SK-N-SH treated with all-trans-retinoic acid at 6 μM for 48 hours (cell line): ENCODE results near the gene PTPRB.

Experiments used
- ARNTL ChIP-seq: fragments of 450-650 bp; formaldehyde crosslinking; IDR thresholded peaks from 2 replicates; pipeline ENCODE4 v1.5.0; 2020; ENCODE audit warnings: low read depth, mild to moderate bottlenecking, moderate library complexity, borderline replicate concordance
- BACH2 ChIP-seq: fragments of 250-450 bp; sonication (Bioruptor Pico); IDR thresholded peaks from 2 replicates; pipeline ENCODE4 v1.9.0; 2021; ENCODE audit warnings: mild to moderate bottlenecking, borderline replicate concordance
- CREB5 ChIP-seq: fragments of 250-450 bp; sonication (Bioruptor Pico); IDR thresholded peaks from 2 replicates; pipeline ENCODE4 v1.5.1; 2020; ENCODE audit warnings: low read depth, mild to moderate bottlenecking, moderate library complexity
- CSDC2 ChIP-seq: fragments of 250-450 bp; sonication (Bioruptor Pico); IDR thresholded peaks from 2 replicates; pipeline ENCODE4 v1.5.0; 2020; ENCODE audit warnings: mild to moderate bottlenecking, moderate library complexity
- ISL1 ChIP-seq: fragments of 250-450 bp; sonication (Bioruptor Pico); IDR thresholded peaks from 2 replicates; pipeline ENCODE4 v2.1.2; 2022; ENCODE audit warnings: mild to moderate bottlenecking, moderate library complexity
- PATZ1 ChIP-seq: fragments of 250-450 bp; sonication (Bioruptor Pico); IDR thresholded peaks from 2 replicates; pipeline ENCODE4 v1.8.0; 2020; ENCODE audit warnings: mild to moderate bottlenecking, moderate library complexity, borderline replicate concordance
- SNAI2 ChIP-seq: fragments of 250-450 bp; sonication (Bioruptor Pico); IDR thresholded peaks from 2 replicates; pipeline ENCODE4 v1.5.0; 2020; ENCODE audit warnings: mild to moderate bottlenecking, moderate library complexity
- TCF4 ChIP-seq: fragments of 250-450 bp; sonication (Bioruptor Pico); IDR thresholded peaks from 2 replicates; pipeline ENCODE4 v1.8.0; 2021; ENCODE audit warnings: mild to moderate bottlenecking, moderate library complexity, borderline replicate concordance
- ZFP3 ChIP-seq: fragments of 250-450 bp; sonication (Bioruptor Pico); IDR thresholded peaks from 2 replicates; pipeline ENCODE4 v1.5.0; 2020; ENCODE audit warnings: mild to moderate bottlenecking, moderate library complexity
- ZNF70 ChIP-seq: fragments of 450-650 bp; formaldehyde crosslinking; IDR thresholded peaks from 2 replicates; pipeline ENCODE4 v1.5.0; 2020; ENCODE audit warnings: mild to moderate bottlenecking, moderate library complexity

DNA sequence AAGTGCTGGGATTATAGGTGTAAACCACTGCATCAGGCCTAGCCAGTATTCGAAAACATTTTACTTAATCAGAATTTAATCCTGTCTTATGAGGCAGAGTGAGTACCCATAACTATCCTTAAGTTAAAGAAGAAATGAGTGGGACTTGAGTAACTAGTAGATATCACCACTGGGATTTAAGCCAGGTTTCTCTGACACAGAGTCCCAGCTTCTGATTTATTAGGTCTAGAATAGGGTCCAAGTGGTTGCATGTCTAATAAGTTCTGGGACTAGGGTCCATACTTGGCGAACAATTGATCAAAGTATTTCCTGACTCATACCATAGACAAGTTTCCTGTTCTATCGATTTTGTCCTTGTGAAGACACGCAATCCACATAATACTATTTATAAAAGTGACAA lies 18.9 kb downstream of the PTPRB start:
- no peak for TF ChIP-seq SNAI2 (CRISPR knock-in tag)
- TF ChIP-seq BACH2 (CRISPR knock-in tag), result no peak
- no peak for TF ChIP-seq PATZ1 (CRISPR knock-in tag)
- no peak for TF ChIP-seq ZNF70 (CRISPR knock-in tag)
- no peak for TF ChIP-seq ARNTL
- TF ChIP-seq CSDC2, result no peak
- TF ChIP-seq CREB5 (CRISPR knock-in tag), result no peak
- TF ChIP-seq ZFP3 (CRISPR knock-in tag), result no peak
- no peak for TF ChIP-seq TCF4 (CRISPR knock-in tag)
- no peak for TF ChIP-seq ISL1 (CRISPR knock-in tag)
